ENCODE results near the gene FAM168B.
"Not testable (repeated sequence)": the region's sequence is repeated elsewhere in the genome, so short reads cannot be mapped to it uniquely, and the experiment has no call there.

FAM168B gene

GRCh38 chr2:131094463-131095281 lies 1.4 kb upstream of the FAM168B start:
- no peak for DNase-seq

GRCh38 chr2:131093696-131094462 lies 619 bp upstream of the FAM168B start:
- peak; percentile 66 for DNase-seq

DNA sequence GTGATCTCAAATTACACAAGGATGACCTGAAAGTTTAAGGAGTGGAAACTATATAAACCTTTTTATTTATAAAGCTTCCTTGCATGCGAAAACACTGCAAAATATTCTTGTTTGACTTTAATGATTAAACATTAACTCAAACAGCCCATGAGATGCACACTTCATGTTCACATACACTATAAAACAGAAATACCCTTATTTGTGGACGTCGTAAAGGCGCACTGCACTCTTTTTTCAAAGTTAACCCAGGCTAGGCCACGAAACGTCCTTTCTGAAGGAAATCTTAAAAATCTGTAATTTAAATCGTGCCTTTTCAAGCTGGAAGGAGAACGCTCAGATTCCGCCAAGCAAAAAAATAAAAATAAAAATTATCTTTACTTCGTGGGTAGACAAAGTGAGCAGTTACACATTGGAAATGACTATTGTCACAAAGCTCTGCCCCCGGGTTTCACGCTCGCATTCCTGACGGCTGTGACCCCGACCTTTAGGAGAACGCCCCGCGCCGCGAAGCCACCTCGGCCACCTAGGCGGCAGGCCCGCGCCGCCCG lies 728 bp downstream of the FAM168B start:
- DNase-seq: no peak

DNA sequence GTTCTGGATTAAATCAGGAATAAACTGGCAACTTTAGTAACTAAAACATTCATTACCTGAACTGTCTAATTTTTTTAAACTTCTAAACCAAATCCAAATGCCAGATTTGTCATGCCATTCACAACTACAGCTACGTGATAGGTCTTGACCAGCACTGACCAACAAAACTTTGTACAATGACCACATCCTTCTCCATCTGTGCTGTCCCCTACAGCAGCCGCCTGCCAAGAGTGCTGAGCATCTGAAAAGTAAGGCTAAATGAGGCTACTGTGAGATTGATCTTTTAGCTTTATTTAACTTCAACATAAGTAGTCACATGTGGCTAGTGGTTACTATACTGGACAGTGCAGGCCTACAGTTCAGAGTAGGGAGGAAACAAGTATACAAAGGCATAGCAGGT lies 7.6 kb downstream of the FAM168B start:
- no peak for DNase-seq

GRCh38 chr2:131081190-131081589 lies 12.1 kb downstream of the FAM168B start:
- DNase-seq: no peak

GRCh38 chr2:131079931-131080330 lies 13.3 kb downstream of the FAM168B start:
- DNase-seq: not testable (repeated sequence)

DNA sequence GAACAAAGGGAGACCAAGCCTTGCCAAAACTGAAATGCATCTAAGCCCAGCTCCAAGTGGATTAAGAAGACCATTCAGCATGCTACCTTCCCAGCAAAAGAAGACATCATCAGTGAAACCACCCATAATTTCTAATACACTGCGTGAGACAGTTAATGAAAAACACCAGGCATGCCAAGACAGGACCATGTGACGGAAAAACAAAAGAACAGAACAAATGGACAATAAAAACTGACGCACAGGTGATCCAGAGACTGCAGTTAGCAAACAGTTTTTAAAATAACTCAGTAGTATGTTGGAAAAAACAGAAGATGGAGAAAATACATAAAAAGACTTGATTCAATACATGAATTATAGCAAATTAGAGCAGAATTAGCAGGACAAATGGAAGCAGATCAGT lies 15.3 kb downstream of the FAM168B start:
- DNase-seq: no peak

DNA sequence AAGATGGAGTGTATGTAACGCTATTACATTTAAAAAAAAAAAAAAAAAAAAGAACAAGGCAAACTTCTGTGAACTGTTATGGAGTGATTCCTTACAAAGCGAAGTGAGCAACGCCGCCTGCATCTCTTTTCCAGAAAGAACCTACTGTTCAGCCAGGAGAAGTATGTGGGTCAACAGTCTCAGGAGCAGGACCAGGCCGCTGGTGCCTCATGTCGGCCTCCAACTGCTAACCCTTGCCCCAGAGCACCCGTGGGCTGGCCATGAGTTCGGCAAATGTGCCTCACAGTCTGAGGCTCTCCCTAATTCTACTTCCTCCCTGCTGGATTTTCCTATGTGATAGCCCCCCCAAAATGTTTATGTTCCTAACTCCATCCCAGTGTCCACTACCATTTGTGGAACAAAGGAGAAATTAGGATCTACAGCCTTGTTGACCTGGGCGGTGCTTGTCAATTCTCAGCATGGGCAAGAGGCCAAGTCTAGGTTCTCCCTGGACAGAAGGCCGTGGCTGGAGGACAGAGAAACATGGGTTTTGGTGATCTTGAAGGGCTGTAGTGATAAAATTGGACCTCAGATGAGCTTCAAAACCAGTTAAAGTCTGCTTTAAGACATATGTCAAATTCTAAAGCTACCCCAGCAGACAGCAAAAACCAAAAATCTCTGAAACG lies 15.9 kb downstream of the FAM168B start:
- no peak for DNase-seq

GRCh38 chr2:131076707-131077106 lies 16.6 kb downstream of the FAM168B start:
- no peak for DNase-seq

DNA sequence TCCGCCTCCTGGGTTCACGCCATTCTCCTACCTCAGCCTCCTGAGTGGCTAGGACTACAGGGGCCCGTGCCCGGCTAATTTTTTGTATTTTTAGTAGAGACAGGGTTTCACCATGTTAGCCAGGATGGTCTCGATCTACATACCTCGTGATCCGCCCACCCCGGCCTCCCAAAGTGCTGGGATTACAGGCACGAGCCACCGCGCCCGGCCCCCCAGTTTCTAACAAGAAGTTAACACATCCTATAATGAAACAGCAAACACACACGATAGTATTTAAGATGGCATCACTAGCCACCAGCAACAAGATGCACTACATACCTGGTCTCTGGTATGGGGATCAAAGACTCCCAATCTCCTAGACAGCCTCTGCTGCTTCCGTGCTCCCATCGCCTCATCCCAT lies 17.7 kb downstream of the FAM168B start:
- not testable (repeated sequence) for DNase-seq

GRCh38 chr2:131068172-131068571 lies 25.1 kb downstream of the FAM168B start:
- not testable (repeated sequence) for DNase-seq

DNA sequence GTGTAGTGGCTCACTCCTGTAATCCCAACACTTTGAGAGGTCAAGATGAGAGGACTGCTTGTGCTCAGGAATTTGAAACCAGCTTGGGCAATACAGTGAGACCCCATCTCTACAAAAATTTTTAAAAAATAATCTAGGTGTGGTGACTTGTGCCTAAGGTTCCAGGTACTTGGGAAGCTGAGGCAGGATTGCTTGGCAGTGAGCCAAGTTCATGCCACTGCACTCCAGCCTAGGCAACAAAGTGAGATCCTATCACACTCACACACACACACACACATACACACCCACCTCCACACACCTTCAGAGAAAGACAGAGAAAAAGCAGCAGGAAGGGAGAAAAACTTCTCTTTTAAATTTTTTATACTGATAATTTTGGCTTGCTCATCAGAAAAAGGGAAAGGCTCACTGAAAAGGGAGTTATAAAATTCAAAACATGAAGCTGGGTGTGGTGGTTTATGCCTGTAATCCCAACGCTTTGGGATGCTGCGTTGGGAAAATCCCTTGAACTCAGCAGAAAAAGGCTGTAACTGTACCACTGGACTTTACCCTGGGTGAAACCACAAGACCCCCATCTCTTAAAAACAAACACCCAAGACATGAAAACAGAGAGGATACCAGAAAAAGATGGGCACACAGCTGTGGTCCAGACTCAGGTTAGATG lies 25.7 kb downstream of the FAM168B start:
- no peak for DNase-seq

DNA sequence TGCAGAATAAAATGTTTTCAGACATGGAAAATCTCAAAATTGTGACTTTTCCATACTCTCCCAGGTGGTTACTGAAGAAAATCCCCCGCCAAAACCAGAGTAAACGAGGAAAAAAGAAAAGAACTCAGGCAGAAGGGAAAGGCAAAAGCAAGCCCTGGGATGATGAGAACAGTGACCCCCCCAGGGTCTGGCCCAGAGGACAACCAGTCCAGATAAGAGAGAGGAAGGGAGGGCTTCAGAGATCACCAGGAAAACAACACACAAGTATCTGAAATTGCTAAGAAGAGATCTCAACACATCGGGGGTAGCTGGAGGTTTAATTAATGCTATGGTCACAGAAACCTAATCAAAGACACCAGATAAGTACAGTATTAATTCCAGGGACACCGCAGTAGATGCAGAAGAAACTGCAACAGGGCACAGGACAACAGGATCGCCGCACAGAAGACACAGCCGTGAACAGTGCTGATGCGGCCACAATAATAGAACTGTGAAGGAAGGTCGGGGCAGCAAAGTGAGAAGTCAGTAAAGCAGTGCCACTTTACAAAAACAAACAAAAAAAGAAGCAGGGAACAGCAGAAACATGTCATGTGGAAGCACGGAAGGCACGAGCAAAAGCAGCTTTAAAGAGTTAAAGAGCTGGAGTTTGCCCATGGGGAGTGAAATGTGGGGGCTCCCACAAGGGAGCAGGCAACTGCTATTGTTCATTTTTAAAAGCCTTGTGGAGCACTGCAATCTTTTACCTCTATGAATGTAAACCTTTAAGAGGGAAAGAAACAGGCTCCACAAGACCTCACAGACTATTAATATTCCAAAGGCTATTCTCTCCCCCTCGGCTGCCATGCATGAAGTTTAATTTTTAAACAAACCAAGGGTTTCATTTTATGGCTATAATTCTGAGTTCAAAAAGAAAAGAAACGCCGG lies 28.4 kb downstream of the FAM168B start:
- DNase-seq: no peak

DNA sequence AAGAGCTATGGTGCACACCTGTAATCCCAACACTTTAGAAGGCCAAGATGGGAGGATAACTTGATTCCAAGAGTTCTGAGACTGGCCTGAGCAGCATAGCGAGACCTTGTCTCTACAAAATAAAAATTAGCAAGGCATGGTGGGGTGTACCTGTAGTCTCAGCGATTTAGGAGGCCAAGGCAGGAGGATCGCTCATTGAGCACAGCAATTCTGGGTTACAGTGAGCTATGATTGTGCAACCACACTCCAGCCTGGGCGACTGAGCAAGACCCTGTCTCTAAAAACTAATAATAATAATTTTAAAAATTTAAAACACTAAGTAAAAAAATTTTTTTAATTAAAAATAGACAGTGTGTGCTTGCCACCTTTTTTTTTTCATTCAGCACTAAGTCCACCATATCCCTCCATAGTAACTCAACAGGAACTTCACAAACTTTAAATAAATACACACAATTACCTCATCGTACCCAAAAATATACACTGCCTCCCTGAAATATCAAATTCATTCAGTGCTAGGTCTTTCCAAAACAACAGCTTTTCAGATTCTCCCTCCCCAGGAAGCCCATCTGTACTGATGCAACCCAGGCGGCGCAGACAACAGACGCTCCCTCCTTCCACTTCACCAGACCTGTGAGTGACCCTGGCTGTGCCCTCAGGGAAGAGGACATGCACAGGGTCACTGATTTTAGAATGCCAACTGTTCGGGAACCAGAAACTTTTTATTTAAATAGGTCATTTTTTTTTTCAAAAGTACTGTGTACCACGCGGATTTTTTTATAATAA lies 29.6 kb downstream of the FAM168B start:
- DNase-seq: no peak

GRCh38 chr2:131058920-131059319 lies 34.3 kb downstream of the FAM168B start:
- DNase-seq: no peak

GRCh38 chr2:131058214-131058843 lies 34.9 kb downstream of the FAM168B start:
- no peak for DNase-seq

DNA sequence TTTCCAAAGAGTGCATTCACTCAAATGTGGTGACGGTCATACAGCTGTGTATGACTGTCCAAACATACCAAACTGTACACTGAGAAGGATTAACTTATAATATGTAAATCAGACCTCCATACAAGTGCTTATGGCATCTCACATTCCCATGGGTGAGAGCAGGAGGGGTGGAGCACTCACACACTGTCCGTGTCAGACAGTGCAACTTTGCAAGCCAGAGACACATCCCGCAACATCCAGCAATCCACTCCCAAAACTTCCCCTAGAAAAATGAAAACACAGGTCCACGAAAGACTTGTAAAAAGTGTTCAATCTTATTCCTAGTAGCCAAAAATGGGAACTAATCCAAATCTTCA lies 36.4 kb downstream of the FAM168B start:
- no peak for DNase-seq

- DNase-seq: no peak
Measured at GRCh38 chr2:131056204-131056931, 36.9 kb downstream of the FAM168B start.

GRCh38 chr2:131055169-131056065 lies 37.8 kb downstream of the FAM168B start:
- DNase-seq: no peak

All from activated effector memory CD4-positive, alpha-beta T cell treated with anti-CD3 and anti-CD28 coated beads, Interleukin-2, amount 50 U/mL, for 16 hours (primary cell).